Adrenal gland (tissue), 5 donors: ENCODE results near the gene CES5A.

ENCODE experiments used
- CTCF ChIP-seq, 6 experiments: fragments of 450-650 bp in 4 of 6; fragments of 200-600 bp in 2 of 6; sonication (generic) in 1 of 6; IDR thresholded peaks; 1 replicate in 5 of 6; 2 replicates in 1 of 6; pipeline versions ENCODE4 v1.5.1 to v1.8.0; 2016 to 2021; ENCODE audit warnings: antibody characterized with exemption in 6 of 6, mild to moderate bottlenecking in 2 of 6, moderate library complexity in 1 of 6
- POLR2A ChIP-seq, 2 donors: fragments of 450-650 bp; IDR thresholded peaks; one replicate each; pipeline ENCODE4 v1.6.1; 2017; ENCODE audit warnings: antibody characterized with exemption in 2 of 2, mild to moderate bottlenecking in 2 of 2, moderate library complexity in 1 of 2
- donor health status: DM: no; HTN: no; CAD: no.

- no peak for TF ChIP-seq CTCF (IDR thresholded peaks at IDR 0.05)
- TF ChIP-seq POLR2A (IDR thresholded peaks at IDR 0.05) = no peak
Measured at GRCh38 chr16:55875273-55875672, at the start of gene CES5A.
